H9 (cell line): ENCODE data around the gene WLS. TPM values are rescaled to one million over a fixed set of nuclear protein-coding genes. Genes with fewer than 3 reads are reported as not detected.

ENCODE experiments used
- DNase-seq: peaks from one replicate; pipeline ENCODE4 v3.0.0-alpha.2; 2017
- H2AFZ ChIP-seq: one replicate; pipeline ENCODE4 v1.6.1; 2013; ENCODE audit warnings: mild to moderate bottlenecking, low read length, control low read depth, moderate library complexity
- H2AK5ac ChIP-seq: 2 replicates; pipeline ENCODE4 v1.6.1; 2013; ENCODE audit warnings: low read length, control low read depth, mixed read lengths; ENCODE audit not compliant: insufficient read length
- H2BK120ac ChIP-seq: one replicate; pipeline ENCODE4 v1.6.1; 2013; ENCODE audit warnings: low read depth, mild to moderate bottlenecking, low read length, control low read depth, inconsistent platforms; ENCODE audit not compliant: poor library complexity, severe bottlenecking
- H2BK12ac ChIP-seq: 2 replicates; pipeline ENCODE4 v1.6.1; 2013; ENCODE audit warnings: low read length, control low read depth, mixed read lengths, low read depth; ENCODE audit not compliant: insufficient read length
- H2BK15ac ChIP-seq: 2 replicates; pipeline ENCODE4 v1.6.1; 2013; ENCODE audit warnings: low read depth, low read length, control low read depth
- H2BK20ac ChIP-seq: one replicate; pipeline ENCODE4 v1.6.1; 2013; ENCODE audit warnings: low read depth, mild to moderate bottlenecking, low read length, control low read depth, inconsistent platforms; ENCODE audit not compliant: poor library complexity, severe bottlenecking
- H2BK5ac ChIP-seq: 2 replicates; pipeline ENCODE4 v1.6.1; 2013; ENCODE audit warnings: low read length, control low read depth, mixed read lengths; ENCODE audit not compliant: insufficient read length
- H3K14ac ChIP-seq: 2 replicates; pipeline ENCODE4 v1.6.1; 2013; ENCODE audit warnings: low read length, control low read depth; ENCODE audit not compliant: insufficient read depth
- H3K18ac ChIP-seq: 2 replicates; pipeline ENCODE4 v1.6.1; 2013; ENCODE audit warnings: low read depth, mild to moderate bottlenecking, mixed read lengths, low read length, control low read depth; ENCODE audit not compliant: insufficient read length
- H3K23ac ChIP-seq: 2 replicates; pipeline ENCODE4 v1.6.1; 2013; ENCODE audit warnings: low read length, control low read depth, mixed read lengths, low read depth; ENCODE audit not compliant: insufficient read length
- H3K23me2 ChIP-seq: 2 replicates; pipeline ENCODE4 v1.6.1; 2013; ENCODE audit warnings: low read depth, mild to moderate bottlenecking, mixed read lengths, low read length, control low read depth; ENCODE audit not compliant: insufficient read length, poor library complexity, severe bottlenecking
- H3K27ac ChIP-seq: 2 replicates; pipeline ENCODE4 v1.5.1; 2013; ENCODE audit warnings: low read length, control low read depth, mixed read lengths, low read depth; ENCODE audit not compliant: insufficient read length
- H3K27me3 ChIP-seq: 2 replicates; pipeline ENCODE4 v1.6.1; 2013; ENCODE audit warnings: low read length, control low read depth, inconsistent platforms; ENCODE audit not compliant: insufficient read depth
- H3K4ac ChIP-seq: 2 replicates; pipeline ENCODE4 v1.6.1; 2013; ENCODE audit warnings: low read depth, mild to moderate bottlenecking, control low read depth, inconsistent platforms, low read length, moderate library complexity
- H3K4me1 ChIP-seq: 2 replicates; pipeline ENCODE4 v1.6.1; 2013; ENCODE audit warnings: low read length, control low read depth, inconsistent platforms; ENCODE audit not compliant: insufficient read depth
- H3K4me2 ChIP-seq: 2 replicates; pipeline ENCODE4 v1.6.1; 2013; ENCODE audit warnings: low read length, control low read depth, mixed read lengths; ENCODE audit not compliant: insufficient read length, insufficient read depth
- H3K56ac ChIP-seq: 2 replicates; pipeline ENCODE4 v1.6.1; 2013; ENCODE audit warnings: low read depth, mild to moderate bottlenecking, mixed read lengths, low read length, control low read depth; ENCODE audit not compliant: insufficient read length
- H3K79me1 ChIP-seq: 2 replicates; pipeline ENCODE4 v1.6.1; 2013; ENCODE audit warnings: low read depth, mild to moderate bottlenecking, moderate library complexity, low read length, control low read depth, inconsistent platforms; ENCODE audit not compliant: insufficient read depth, poor library complexity, severe bottlenecking
- H3K79me2 ChIP-seq: 2 replicates; pipeline ENCODE4 v1.6.1; 2013; ENCODE audit warnings: low read length, control low read depth, inconsistent platforms; ENCODE audit not compliant: insufficient read depth
- H3K9ac ChIP-seq: 2 replicates; pipeline ENCODE4 v1.6.1; 2013; ENCODE audit warnings: low read length, control low read depth, mixed read lengths; ENCODE audit not compliant: insufficient read length; ENCODE audit errors: extremely low read depth
- H3K9me3 ChIP-seq: one replicate; pipeline ENCODE4 v1.6.1; 2013; ENCODE audit warnings: low read depth, low read length, inconsistent platforms; ENCODE audit not compliant: control insufficient read depth
- H3T11ph ChIP-seq: one replicate; pipeline ENCODE4 v1.6.1; 2013; ENCODE audit warnings: mild to moderate bottlenecking, low read length, control low read depth, inconsistent platforms
- H4K20me1 ChIP-seq: one replicate; pipeline ENCODE4 v1.6.1; 2013; ENCODE audit not compliant: control insufficient read depth, insufficient read length, insufficient read depth
- H4K5ac ChIP-seq: 2 replicates; pipeline ENCODE4 v1.6.1; 2013; ENCODE audit warnings: low read depth, mild to moderate bottlenecking, mixed read lengths, low read length, control low read depth; ENCODE audit not compliant: insufficient read length
- H4K8ac ChIP-seq: replicated peaks from 2 replicates; pipeline ENCODE4 v1.6.1; 2013; ENCODE audit warnings: low read length, control low read depth, mixed read lengths, low read depth; ENCODE audit not compliant: insufficient read length
- H4K91ac ChIP-seq: 2 replicates; pipeline ENCODE4 v1.6.1; 2013; ENCODE audit warnings: low read depth, mild to moderate bottlenecking, moderate library complexity, mixed read lengths, low read length, control low read depth; ENCODE audit not compliant: insufficient read length
- H3K27ac Mint-ChIP-seq, 3 experiments: 2 replicates in 2 of 3; 3 replicates in 1 of 3; pipeline ENCODE4 v1.8.0; 2020 to 2021; ENCODE audit warnings: mixed read lengths in 3 of 3, mild to moderate bottlenecking in 1 of 3, moderate library complexity in 1 of 3
- H3K27me3 Mint-ChIP-seq: 2 replicates; pipeline ENCODE4 v1.8.0; 2021; ENCODE audit warnings: low read depth, mild to moderate bottlenecking, moderate library complexity, mixed read lengths
- H3K36me3 Mint-ChIP-seq, 3 experiments: 2 replicates in 2 of 3; 3 replicates in 1 of 3; pipeline ENCODE4 v1.8.0; 2020 to 2021; ENCODE audit warnings: low read depth in 3 of 3, mixed read lengths in 3 of 3; ENCODE audit not compliant: insufficient read depth in 1 of 3
- H3K4me1 Mint-ChIP-seq, 2 experiments: 2 replicates each; pipeline ENCODE4 v1.8.0; 2020; ENCODE audit warnings: mixed read lengths in 2 of 2
- H3K4me3 Mint-ChIP-seq, 2 experiments: 2 replicates in 1 of 2; 3 replicates in 1 of 2; pipeline ENCODE4 v1.8.0; 2020 to 2021; ENCODE audit warnings: mild to moderate bottlenecking in 2 of 2, mixed read lengths in 2 of 2, moderate library complexity in 1 of 2
- H3K9me3 Mint-ChIP-seq, 2 experiments: 2 replicates in 1 of 2; 3 replicates in 1 of 2; pipeline ENCODE4 v1.8.0; 2020; ENCODE audit warnings: mild to moderate bottlenecking in 2 of 2, mixed read lengths in 2 of 2, moderate library complexity in 1 of 2
- total RNA-seq: library from RNA; stranded (reverse); gene quantifications from 2 replicates; pipeline ENCODE4 v1.2.1, GENCODE V29; 2021
- TF ChIP-seq, protein P1 (sequence below): fragments of 200-600 bp; sonication (generic); conservative IDR thresholded peaks from 3 replicates; pipeline ENCODE4 v1.8.0; 2021; ENCODE audit warnings: antibody characterized with exemption, mild to moderate bottlenecking

The WLS gene
- total RNA-seq, 1 experiment from 2014 or later, result 0.94 TPM

DNA sequence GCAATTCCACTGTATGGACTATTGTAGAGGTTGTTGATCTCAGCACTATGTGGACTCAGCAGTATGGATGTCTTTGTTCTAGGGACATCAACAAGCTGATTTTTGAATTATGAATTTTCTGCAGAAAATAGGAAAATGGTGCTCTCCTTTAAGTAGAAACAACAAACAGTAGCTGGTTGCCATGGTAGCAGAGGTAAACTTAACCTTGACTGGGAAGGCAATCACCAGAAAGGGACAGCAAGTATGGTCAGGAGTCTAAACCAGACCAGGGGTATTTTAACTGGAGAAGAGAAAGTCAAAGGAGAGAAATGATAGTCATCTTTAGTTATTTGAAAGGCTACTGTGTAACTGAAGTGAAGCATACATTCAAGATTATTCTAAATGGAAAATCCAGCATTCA lies 22.3 kb downstream of the WLS start:
- no peak overlapping the region for H3K27ac ChIP-seq
- H3K79me2 ChIP-seq, result no peaks in the 10 kb centered on the region
- H3K4ac ChIP-seq, result no peak overlapping the region
- no peaks in the 10 kb centered on the region for H3K79me1 ChIP-seq
- no peak overlapping the region for H3K14ac ChIP-seq
- H3K27me3 ChIP-seq, result no peaks in the 10 kb centered on the region
- no peak overlapping the region for H3K23ac ChIP-seq
- H3K4me2 ChIP-seq, result no peak overlapping the region
- H3K4me1 Mint-ChIP-seq, result peaks cover 4 to 8% of the 10 kb centered on the region in 2 experiments; a peak in 2 of 4 replicates
- H3K9ac ChIP-seq, result no peak overlapping the region
- no peak overlapping the region for H3K18ac ChIP-seq
- no peak overlapping the region for H3K56ac ChIP-seq
- no peaks in the 10 kb centered on the region for H4K20me1 ChIP-seq
- no peak overlapping the region for H3K27ac Mint-ChIP-seq
- H2BK12ac ChIP-seq, result no peak overlapping the region
- no peak overlapping the region for H2BK5ac ChIP-seq
- H4K91ac ChIP-seq, result no peak overlapping the region
- H2BK120ac ChIP-seq, result no peak overlapping the region
- DNase-seq, result no peak
- no peaks in the 10 kb centered on the region for H3K9me3 ChIP-seq
- H2AK5ac ChIP-seq, result no peak overlapping the region
- no peak overlapping the region for H4K8ac ChIP-seq
- H3K4me3 Mint-ChIP-seq, result no peak overlapping the region
- TF ChIP-seq, protein P1, sequence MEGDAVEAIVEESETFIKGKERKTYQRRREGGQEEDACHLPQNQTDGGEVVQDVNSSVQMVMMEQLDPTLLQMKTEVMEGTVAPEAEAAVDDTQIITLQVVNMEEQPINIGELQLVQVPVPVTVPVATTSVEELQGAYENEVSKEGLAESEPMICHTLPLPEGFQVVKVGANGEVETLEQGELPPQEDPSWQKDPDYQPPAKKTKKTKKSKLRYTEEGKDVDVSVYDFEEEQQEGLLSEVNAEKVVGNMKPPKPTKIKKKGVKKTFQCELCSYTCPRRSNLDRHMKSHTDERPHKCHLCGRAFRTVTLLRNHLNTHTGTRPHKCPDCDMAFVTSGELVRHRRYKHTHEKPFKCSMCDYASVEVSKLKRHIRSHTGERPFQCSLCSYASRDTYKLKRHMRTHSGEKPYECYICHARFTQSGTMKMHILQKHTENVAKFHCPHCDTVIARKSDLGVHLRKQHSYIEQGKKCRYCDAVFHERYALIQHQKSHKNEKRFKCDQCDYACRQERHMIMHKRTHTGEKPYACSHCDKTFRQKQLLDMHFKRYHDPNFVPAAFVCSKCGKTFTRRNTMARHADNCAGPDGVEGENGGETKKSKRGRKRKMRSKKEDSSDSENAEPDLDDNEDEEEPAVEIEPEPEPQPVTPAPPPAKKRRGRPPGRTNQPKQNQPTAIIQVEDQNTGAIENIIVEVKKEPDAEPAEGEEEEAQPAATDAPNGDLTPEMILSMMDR, result no peak
- no peak overlapping the region for H4K5ac ChIP-seq
- no peaks in the 10 kb centered on the region for H3K9me3 Mint-ChIP-seq
- no peaks in the 10 kb centered on the region for H3K4me1 ChIP-seq
- peaks cover 50% of the 10 kb centered on the region for H3K27me3 Mint-ChIP-seq
- H2BK15ac ChIP-seq, result no peak overlapping the region
- H3K23me2 ChIP-seq, result no peaks in the 10 kb centered on the region
- H2BK20ac ChIP-seq, result no peak overlapping the region
- no peak overlapping the region for H3T11ph ChIP-seq
- H3K36me3 Mint-ChIP-seq, result no peaks in the 10 kb centered on the region
- H2AFZ ChIP-seq, result no peak overlapping the region
